SH-SY5Y (cell line): ENCODE measurements around the gene MRPL1.
A peak's percentile ranks its signal among the peaks of the same experiment; 100 is the strongest.

Experiments
- GATA2 ChIP-seq: IDR thresholded peaks from 2 replicates; pipeline ENCODE4 v1.6.1; 2011; ENCODE audit warnings: mild to moderate bottlenecking, low read depth, low read length
- GATA3 ChIP-seq: IDR thresholded peaks from 2 replicates; pipeline ENCODE4 v1.6.1; 2011; ENCODE audit warnings: low read depth, mild to moderate bottlenecking, low read length, moderate library complexity

Gene MRPL1

GRCh38 chr4:77959566-77960338, 97.1 kb downstream of the MRPL1 start:
- TF ChIP-seq GATA3 (no peak), GATA2 (no peak)

GRCh38 chr4:77960367-77960766, 97.7 kb downstream of the MRPL1 start:
- TF ChIP-seq GATA2 (no peak), GATA3 (no peak)

- TF ChIP-seq GATA3, result no peak
- TF ChIP-seq GATA2, result no peak
Observed at GRCh38 chr4:77963004-77963403, 100.4 kb downstream of the MRPL1 start.

GRCh38 chr4:77989968-77990367, 127.3 kb downstream of the MRPL1 start:
- no peak for TF ChIP-seq GATA2
- TF ChIP-seq GATA3, result no peak

GRCh38 chr4:77990456-77990855, 127.8 kb downstream of the MRPL1 start:
- TF ChIP-seq GATA2, result no peak
- no peak for TF ChIP-seq GATA3

DNA sequence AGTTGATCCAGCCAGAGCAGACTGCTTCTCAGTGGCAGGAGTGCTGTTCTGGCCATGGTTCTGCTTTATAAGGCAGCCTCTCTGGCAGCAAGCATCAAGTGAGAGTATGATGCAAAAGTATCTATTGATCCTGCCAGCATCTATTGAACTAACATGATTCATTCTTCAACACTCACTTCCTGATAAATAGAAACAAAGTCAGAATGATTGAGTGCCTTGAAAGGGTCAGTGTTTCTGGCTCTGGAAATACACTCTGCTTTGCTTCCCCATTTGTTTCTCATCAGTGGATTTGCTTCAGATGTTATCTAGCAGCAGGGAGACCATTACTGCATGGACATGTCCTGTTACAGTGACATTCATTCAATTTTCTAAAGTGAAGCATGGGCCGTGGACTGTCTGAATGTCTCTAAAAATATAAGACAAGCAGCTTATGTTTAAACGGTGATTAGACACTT, 128.3 kb downstream of the MRPL1 start:
- TF ChIP-seq GATA2, result peak; percentile 98
- TF ChIP-seq GATA3, result peak; percentile 96

DNA sequence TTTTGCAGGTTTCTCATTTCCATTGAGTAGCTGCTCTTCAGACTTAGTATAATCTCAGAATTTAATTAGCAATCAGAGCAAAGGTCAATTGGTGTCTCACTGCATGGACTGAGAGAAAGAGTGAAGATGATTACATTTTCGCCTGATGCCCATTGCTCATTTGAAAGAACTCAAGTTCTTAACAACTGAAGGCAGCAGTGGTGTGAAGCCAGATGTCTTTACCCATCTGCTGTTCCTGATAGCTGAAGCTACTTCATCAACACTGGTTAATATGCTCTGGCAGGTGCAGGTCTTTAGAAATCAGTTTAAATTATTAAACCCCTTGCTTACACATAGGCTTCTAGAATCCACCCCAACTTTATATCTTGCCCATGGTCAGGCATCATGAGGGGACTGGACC, 130.0 kb downstream of the MRPL1 start:
- TF ChIP-seq GATA3 (no peak), GATA2 (no peak)

DNA sequence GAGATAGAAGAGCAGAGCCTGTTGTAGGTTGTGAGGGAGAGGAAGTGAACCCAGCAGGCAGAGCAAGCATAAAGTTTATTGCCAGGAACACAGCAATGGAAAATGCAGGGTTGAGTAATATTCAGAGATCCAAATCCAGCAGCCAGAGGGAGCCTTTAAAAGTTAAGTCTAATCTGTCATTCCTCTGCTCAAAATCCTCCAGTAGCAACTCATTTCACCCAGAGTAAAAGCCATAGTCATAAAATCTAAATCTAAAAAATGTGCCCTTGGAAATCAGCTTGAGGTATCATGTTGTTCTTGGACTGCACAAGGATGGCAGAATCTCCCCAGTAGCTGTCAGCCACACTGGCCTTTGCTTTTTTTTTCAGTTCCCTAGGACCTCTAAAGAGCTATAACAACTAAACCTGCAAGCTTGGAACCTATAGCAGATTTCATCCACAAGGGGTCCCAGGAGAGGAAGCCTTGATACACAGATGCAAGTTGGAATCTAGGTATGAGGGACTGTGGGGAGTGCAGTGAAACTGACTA, 131.6 kb downstream of the MRPL1 start:
- TF ChIP-seq GATA3, result no peak
- TF ChIP-seq GATA2, result no peak

GRCh38 chr4:77996076-77996475, 133.4 kb downstream of the MRPL1 start:
- TF ChIP-seq GATA3, result no peak

DNA sequence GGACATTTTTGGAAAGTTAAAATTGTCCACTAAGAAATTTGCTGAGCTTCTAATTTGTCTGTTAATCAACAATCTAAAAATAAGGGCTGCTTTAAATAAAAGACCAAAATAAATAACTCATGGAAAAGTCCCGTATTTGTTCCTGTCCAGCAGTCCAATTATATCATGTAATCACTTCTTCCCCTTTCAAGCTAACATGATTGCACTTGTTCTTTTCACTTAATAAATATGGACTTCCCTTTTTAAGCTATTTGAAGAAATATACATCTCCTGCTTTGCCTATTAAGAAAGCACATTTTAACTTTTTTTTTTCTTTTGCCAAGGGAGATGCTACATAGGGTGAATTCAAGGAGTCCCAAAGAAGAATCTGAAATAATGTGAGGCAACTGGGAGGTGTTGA, 138.9 kb downstream of the MRPL1 start:
- TF ChIP-seq GATA3 (no peak), GATA2 (no peak)

DNA sequence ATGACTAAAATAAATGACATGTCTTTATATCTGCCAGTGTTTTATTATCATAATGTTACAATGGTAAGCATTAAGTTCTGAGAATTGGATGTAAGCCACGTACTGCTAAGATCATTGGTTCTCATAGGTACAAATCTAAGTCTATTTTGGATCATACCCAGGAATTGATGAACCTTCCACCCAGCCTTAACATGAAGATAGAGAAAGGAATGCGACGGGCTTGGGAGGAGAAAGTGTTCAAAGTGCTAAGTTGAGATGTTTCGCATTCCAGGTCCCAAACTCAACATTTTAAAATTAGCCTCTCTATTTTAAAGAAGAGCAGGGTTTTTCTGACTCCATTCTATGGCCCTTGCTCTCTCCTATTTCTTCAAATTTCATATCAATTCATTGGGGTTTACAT, 139.6 kb downstream of the MRPL1 start:
- no peak for TF ChIP-seq GATA3
- TF ChIP-seq GATA2, result no peak
